T47D (cell line): ENCODE results near the gene OR52H1.

ENCODE experiments used
- DNase-seq, 2 experiments: peaks; one replicate each; pipeline versions ENCODE4 v3.0.0 to v3.0.0-alpha.2; 2011 to 2012; ENCODE audit warnings: low read depth in 1 of 2, low spot score in 1 of 2
- JUND ChIP-seq: IDR thresholded peaks from 2 replicates; pipeline ENCODE4 v1.6.1; 2012; ENCODE audit warnings: low read depth
- in situ Hi-C: cut with HindIII; loops from 2 replicates; pipeline ENCODE4 v1.10.0; 2016; ENCODE audit warnings: low sequenced_read_pairs, low pct_unique_long_range_greater_than_20kb

Gene OR52H1

DNA sequence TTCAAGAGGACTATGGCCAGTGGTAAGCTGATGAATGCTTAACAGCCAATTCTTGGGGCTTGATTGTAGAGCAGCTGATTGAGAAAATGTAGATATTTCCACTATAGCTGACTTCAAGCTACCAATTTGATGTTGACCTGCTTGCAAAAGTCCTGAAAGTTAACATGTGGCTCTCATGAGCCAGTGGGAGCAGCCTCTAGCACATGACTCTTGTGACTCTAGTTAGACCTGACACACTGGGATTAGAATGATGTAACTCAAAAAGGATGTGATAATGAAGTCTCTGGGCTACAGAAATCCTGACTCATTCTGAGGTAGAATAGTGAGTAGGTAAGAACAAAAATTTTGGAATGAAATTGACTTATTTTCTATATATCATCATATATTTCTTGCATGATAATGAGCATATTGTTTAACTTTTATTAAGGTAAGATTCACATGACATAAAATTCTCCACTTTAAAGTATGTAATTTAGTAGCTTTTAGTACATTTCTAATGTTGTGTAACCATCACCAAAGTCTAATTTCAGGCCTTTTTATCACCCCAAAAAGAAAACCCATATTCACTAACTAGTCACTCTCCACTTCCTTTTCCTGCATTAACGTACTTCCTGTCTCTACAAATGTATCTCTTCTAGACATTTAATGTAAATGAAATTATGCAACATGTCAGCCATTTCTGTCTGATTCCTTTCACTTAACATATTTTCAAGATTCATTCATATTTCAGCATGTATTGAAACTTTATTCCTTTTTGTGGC lies 16.1 kb upstream of the OR52H1 start:
- TF ChIP-seq JUND = no peak
- DNase-seq = no peak
- in situ Hi-C loops = no loop called here

DNA sequence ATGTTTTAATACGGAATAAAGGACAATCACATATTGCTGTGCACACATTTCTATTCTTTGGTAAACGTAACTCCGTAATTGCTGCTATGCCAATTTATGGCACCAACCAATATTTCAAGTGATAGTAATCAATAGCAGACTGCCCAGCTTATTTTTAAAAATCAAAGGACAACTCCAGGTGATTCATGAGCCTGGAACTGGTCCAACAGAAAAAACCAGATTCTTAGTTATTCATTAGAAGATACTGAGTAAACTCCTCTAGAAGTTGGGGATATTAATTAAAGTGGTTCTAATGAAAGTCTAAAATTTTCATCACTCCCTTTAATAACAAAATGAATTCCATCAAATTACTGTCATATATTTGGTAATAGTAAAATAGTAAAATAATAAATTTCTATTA lies 9.4 kb upstream of the OR52H1 start:
- in situ Hi-C loops = no loop called here
- TF ChIP-seq JUND = no peak
- no peak for DNase-seq

GRCh38 chr11:5556596-5557188 lies 8.4 kb upstream of the OR52H1 start:
- in situ Hi-C loops = no loop called here
- DNase-seq = no peak
- no peak for TF ChIP-seq JUND

DNA sequence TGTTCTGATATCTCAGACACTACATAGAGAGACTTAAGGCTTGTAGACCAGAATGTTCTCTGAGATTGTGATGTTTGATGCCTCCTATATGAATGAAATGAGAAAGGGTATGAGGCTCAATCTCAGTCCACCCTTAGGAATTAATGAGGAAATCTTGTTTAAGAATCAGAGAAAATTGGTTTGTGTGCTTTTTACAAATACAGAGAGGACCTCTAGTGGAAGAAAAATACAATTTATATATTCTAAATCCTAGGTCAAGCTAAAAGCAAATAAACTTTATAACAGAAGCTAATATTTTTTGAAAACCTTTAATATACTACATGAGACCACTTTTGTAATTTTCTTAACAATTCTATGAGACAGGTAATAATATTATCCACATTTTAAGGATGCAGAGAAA lies 5.0 kb upstream of the OR52H1 start:
- no peak for DNase-seq
- TF ChIP-seq JUND = no peak
- in situ Hi-C loops = no loop called here

DNA sequence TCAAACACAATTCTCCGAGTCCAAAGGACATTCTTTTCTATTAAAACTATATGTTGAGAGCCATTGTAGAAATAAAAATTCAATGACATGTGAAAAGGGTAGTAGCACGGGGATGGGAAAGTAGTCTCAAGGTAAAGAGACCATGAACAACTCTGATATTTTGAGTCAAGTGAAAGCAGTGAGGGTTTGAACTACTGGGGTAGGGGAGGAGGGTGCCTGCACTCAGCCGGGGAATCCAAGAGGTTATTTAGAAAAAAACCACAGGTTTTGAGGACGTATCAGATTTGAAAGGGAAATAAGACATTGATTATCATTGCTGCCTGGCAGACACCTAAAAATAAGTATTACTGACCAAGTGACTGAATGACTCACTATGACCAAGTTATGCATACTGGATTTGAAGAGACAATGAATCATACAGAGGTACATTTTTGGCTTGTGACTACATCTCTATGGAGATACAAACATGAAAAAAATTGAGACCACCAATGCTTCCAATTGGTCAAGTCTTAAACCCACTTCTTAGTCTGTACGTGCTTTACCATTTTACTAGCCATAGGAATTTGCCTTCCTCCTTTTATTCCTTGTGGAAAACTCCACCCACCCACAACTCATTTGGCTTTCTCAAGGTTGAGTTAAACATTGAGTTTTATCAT lies 2.2 kb upstream of the OR52H1 start:
- in situ Hi-C loops = no loop called here
- DNase-seq = no peak
- no peak for TF ChIP-seq JUND

DNA sequence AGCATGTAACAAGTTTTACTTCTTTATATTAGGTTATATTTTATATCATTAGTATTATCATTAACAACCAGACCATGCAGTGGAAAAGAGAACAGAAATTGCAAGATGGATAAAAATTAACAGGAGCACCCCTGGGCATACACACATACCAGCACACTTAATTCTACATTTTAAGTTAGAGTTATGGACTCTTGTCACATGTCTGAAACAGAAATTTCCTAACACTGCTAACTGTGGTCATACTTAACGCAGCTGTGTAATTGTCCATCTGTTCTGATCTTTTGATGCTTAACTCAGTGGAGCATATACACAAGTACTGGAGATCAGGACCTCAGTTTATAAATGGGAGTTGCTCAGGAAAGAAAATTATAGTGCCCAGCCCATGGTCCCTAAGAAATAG lies 358 bp downstream of the OR52H1 start:
- in situ Hi-C loops = no loop called here
- no peak for TF ChIP-seq JUND
- no peak for DNase-seq

- no peak for DNase-seq
- TF ChIP-seq JUND = no peak
- in situ Hi-C loops = no loop called here
Observed at GRCh38 chr11:5546457-5546856, 1.9 kb downstream of the OR52H1 start.

DNA sequence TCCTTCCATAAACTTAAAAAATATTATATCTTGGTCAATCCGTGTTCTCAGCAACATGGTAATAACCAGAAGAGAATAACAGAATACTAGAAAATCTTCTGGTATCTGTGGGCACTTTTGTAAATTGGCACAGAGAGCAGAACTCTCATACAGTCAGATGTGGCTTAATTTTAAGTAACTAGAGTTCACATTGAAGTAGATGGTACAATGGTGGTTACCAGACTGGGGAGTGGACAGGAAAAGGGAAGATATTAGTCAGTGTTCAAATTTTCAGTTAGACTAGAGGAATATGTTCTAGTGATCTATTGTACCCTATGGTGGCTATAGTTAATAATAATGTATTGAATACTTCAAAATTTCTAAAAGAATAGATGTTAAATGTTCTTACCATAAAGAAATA lies 6.9 kb downstream of the OR52H1 start:
- no peak for TF ChIP-seq JUND
- in situ Hi-C loops = no loop called here
- DNase-seq = no peak

GRCh38 chr11:5536482-5536881 lies 11.9 kb downstream of the OR52H1 start:
- no peak for TF ChIP-seq JUND
- in situ Hi-C loops = no loop called here
- no peak for DNase-seq

DNA sequence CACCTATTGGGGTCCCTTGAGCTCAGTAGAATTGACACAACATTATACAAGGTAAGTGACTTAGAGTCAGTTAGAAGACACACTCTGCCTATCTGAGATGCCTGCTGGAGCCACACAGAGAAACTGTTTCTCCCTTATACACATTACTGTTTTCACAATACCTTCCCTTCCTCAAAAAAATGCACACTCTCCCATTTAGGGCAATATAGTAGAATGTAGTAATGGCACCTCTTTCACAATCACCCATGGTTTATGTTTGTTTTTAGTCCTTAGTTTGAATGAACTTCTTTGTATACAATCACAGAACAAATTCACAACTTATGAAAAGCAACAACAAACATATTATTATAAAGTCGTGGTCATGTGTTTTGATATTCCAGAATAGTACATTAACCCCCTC lies 14.3 kb downstream of the OR52H1 start:
- TF ChIP-seq JUND = no peak
- in situ Hi-C loops = no loop called here
- DNase-seq = no peak

GRCh38 chr11:5531053-5531831 lies 17.1 kb downstream of the OR52H1 start:
- in situ Hi-C loops = no loop called here
- DNase-seq = no peak
- no peak for TF ChIP-seq JUND

DNA sequence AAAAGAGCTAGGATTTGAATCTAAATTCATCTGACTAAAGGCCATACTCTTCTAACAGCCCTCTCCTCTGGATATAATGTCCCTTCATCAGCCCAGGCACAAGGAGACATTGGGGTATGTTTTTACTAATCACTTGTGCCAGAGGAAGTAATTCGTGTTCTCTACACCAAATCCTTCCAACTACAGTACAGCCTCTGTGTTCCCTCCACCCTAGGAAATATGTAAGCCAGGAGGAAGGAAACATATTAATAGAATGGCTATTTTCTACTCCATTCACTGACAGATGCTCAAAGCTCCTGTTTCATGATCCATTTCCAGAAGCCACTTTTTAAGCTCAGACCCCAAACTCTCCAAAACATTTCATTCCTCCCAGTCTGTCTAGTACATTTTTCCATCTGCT lies 19.8 kb downstream of the OR52H1 start:
- DNase-seq = no peak
- TF ChIP-seq JUND = no peak
- in situ Hi-C loops = no loop called here

- no peak for DNase-seq
- no peak for TF ChIP-seq JUND
- in situ Hi-C loops = no loop called here
Observed at GRCh38 chr11:5527716-5528115, 20.6 kb downstream of the OR52H1 start.
